Progenitor cell of endocrine pancreas (in vitro differentiated cells): ENCODE results near the gene MRPL28. TPM values are rescaled to one million over a fixed set of nuclear protein-coding genes. Genes with fewer than 3 reads are reported as not detected.
A peak's percentile ranks its signal among the peaks of the same experiment; 100 is the strongest.
"Not testable (repeated sequence)": the region's sequence is repeated elsewhere in the genome, so short reads cannot be mapped to it uniquely, and the experiment has no call there.

ENCODE experiments used
- DNase-seq: peaks from one replicate; pipeline ENCODE4 v3.0.0; 2021; ENCODE audit warnings: low spot score; ENCODE audit not compliant: unreplicated experiment
- H3K27ac Mint-ChIP-seq: 2 replicates; pipeline ENCODE4 v1.8.0; 2021; ENCODE audit warnings: mild to moderate bottlenecking, moderate library complexity, mixed read lengths
- H3K27me3 Mint-ChIP-seq: 2 replicates; pipeline ENCODE4 v1.8.0; 2021; ENCODE audit warnings: mixed read lengths
- H3K36me3 Mint-ChIP-seq: 2 replicates; pipeline ENCODE4 v1.8.0; 2022; ENCODE audit warnings: mixed read lengths; ENCODE audit not compliant: insufficient read depth
- H3K4me1 Mint-ChIP-seq: 2 replicates; pipeline ENCODE4 v1.8.0; 2021; ENCODE audit warnings: low read depth, mixed read lengths
- H3K4me3 Mint-ChIP-seq: 2 replicates; pipeline ENCODE4 v1.8.0; 2021; ENCODE audit warnings: low read depth, mild to moderate bottlenecking, moderate library complexity, mixed read lengths
- H3K9me3 Mint-ChIP-seq: 2 replicates; pipeline ENCODE4 v1.8.0; 2021; ENCODE audit warnings: low read depth, mixed read lengths
- total RNA-seq: library from RNA; stranded (reverse); gene quantifications from 2 replicates; pipeline ENCODE4 v1.2.1, GENCODE V29; 2021
- TF ChIP-seq, protein P1 (sequence below): fragments of 200-600 bp; sonication (generic); IDR thresholded peaks from one replicate; pipeline ENCODE4 v1.5.0; 2021; ENCODE audit warnings: antibody characterized with exemption, mild to moderate bottlenecking; ENCODE audit not compliant: unreplicated experiment

Gene MRPL28
- total RNA-seq, 1 donor from 2014 or later, result 82.7 TPM

- H3K27ac Mint-ChIP-seq, result no peak overlapping the region
- no peaks in the 10 kb centered on the region for H3K4me1 Mint-ChIP-seq
Measured at GRCh38 chr16:363766-364490, 6.4 kb downstream of the MRPL28 start.

GRCh38 chr16:363110-363765 lies 7.1 kb downstream of the MRPL28 start:
- Mint-ChIP-seq H3K4me1 (no peaks in the 10 kb centered on the region), H3K9me3 (no peaks in the 10 kb centered on the region), H3K27me3 (peaks cover 4% of the 10 kb centered on the region), H3K4me3 (no peak overlapping the region), H3K27ac (no peak overlapping the region), H3K36me3 (peaks cover 1% of the 10 kb centered on the region)
- no peak for DNase-seq
- TF ChIP-seq, protein P1, sequence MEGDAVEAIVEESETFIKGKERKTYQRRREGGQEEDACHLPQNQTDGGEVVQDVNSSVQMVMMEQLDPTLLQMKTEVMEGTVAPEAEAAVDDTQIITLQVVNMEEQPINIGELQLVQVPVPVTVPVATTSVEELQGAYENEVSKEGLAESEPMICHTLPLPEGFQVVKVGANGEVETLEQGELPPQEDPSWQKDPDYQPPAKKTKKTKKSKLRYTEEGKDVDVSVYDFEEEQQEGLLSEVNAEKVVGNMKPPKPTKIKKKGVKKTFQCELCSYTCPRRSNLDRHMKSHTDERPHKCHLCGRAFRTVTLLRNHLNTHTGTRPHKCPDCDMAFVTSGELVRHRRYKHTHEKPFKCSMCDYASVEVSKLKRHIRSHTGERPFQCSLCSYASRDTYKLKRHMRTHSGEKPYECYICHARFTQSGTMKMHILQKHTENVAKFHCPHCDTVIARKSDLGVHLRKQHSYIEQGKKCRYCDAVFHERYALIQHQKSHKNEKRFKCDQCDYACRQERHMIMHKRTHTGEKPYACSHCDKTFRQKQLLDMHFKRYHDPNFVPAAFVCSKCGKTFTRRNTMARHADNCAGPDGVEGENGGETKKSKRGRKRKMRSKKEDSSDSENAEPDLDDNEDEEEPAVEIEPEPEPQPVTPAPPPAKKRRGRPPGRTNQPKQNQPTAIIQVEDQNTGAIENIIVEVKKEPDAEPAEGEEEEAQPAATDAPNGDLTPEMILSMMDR, result no peak

More at GRCh38 chr16:363766-364490, 6.4 kb downstream of the MRPL28 start:
- Mint-ChIP-seq H3K4me3 (no peak overlapping the region), H3K27me3 (peaks cover 4% of the 10 kb centered on the region), H3K36me3 (peaks cover 1% of the 10 kb centered on the region), H3K9me3 (no peaks in the 10 kb centered on the region)
- TF ChIP-seq, protein P1, result no peak
- DNase-seq, result no peak

- H3K4me1 Mint-ChIP-seq, H3K36me3 Mint-ChIP-seq, H3K27me3 Mint-ChIP-seq, DNase-seq, H3K4me3 Mint-ChIP-seq, H3K9me3 Mint-ChIP-seq, H3K27ac Mint-ChIP-seq: not testable (repeated sequence)
Measured at GRCh38 chr16:362702-362999, 7.7 kb downstream of the MRPL28 start.

- Mint-ChIP-seq H3K4me3 (no peak overlapping the region), H3K36me3 (peaks cover under 1% of the 10 kb centered on the region), H3K4me1 (no peaks in the 10 kb centered on the region), H3K27ac (no peak overlapping the region), H3K9me3 (no peaks in the 10 kb centered on the region), H3K27me3 (peaks cover 4% of the 10 kb centered on the region)
- peak; percentile 46 for DNase-seq
- TF ChIP-seq, protein P1, result peak; percentile 74
Measured at GRCh38 chr16:361872-362701, 8.3 kb downstream of the MRPL28 start.

DNA sequence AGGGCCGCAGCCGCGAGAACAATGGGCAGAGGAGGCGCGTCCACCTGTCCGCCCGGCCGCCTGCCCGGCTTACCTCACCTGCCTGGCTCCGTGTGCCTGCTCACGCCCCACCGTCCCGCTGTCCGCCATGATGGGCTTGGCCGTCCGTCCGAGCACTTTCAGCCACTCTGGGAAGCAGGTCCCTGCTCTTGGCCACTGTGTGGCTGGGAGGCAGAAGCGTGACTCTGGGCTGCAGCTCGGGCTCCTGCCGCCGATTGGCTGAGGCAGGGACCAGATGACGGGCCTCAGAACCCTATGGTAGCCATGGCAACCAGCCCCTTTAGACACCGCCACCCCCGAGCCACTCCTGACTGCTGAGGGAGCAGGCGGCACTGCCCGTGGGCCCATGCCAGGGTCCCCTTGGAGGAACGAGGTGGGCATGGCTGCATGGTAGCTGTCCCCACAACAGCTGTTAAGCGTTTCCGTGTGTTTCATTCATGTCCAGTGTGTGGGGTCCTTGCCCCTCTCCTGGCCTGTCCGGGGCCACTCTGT lies 8.9 kb downstream of the MRPL28 start:
- Mint-ChIP-seq H3K4me3 (no peak overlapping the region), H3K9me3 (no peaks in the 10 kb centered on the region), H3K27ac (no peak overlapping the region), H3K27me3 (peaks cover 4% of the 10 kb centered on the region), H3K36me3 (no peaks in the 10 kb centered on the region), H3K4me1 (no peaks in the 10 kb centered on the region)
- TF ChIP-seq, protein P1, result no peak
- no peak for DNase-seq
